Measurements from ENCODE around the gene FAAP20.

FAAP20 gene, protein sequence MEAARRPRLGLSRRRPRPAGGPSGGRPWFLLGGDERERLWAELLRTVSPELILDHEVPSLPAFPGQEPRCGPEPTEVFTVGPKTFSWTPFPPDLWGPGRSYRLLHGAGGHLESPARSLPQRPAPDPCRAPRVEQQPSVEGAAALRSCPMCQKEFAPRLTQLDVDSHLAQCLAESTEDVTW

DNA sequence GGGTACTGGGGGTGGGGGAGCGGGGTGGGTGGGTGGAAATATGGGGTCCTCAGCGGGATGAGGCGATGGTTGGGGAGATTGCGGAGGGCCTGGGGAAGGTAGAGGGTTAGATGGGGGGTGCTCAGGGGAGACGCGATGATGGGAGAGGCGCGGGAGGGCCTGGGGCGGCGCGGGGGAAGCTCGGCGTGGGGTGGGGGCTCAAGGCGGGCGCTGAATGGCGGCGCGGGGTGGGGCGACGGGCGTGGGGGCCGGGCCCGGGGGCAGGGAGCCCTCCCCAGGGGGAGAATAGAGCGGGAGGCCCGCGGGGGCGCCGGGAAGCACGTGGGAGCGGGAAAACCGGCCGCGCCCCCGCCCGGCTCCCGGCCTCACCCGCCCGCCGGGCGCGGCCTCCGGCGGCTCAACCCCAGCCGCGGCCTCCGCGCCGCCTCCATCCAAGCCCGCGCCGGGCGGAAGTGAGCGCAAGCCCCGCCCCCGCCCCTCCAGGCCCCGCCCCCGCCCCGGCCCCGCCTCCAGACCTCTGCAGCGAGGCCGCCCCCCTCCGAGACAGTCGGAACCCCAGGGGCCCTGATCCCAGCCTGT is at the start of gene FAAP20:
Gene FAAP20 (minus strand): TSS at position 454 of the 579 bp plus-strand sequence. CDS start 23 bp downstream, at position 431.
- DNase-seq (ENCODE audit: low read depth) = no peak

DNA sequence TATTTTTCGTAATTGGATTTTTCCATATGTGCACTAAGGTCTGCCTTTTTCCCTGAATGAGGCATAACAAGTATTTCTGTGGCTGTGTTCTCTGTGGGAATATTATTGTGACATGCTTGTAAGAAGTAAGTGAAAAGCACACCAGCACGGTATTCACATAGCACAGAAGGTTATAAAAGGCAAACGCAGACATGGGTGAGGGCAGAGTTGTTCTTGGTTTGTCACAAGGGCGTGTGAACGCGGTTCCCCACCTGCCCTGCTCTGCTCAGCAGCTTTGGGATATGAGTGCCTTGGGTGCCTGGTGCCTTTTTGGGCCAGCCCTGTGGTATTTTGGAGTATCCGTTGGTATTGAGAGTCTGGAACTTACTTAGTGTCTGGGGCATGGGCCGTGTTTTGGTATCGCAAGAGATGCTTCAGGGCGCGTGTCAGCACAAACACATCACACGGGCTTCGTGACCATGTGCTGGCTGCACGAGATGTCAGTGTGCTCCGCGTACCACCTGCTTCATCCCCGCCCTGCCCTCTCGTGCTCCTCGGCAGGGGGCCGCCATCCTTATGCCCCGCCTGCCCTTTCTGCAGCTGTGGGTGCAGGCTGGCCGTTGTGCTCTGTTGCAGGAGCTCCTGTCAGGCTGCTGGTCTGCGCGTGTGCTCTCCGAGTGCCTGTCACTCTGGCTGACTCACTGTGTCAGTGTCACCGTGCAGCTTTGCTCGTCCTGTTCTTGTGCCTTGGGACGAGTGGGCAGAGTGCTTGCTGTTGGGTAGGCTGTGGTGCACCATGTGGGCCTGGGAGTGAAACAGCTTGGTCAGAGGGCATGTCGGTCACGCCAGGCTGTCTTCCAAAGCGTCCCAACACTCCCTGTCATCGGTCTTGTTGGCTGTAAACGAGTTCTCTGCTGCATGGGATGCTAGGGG is 48.5 kb upstream of the FAAP20 start:
- no peak for DNase-seq (ENCODE audit: low read depth)

DNA sequence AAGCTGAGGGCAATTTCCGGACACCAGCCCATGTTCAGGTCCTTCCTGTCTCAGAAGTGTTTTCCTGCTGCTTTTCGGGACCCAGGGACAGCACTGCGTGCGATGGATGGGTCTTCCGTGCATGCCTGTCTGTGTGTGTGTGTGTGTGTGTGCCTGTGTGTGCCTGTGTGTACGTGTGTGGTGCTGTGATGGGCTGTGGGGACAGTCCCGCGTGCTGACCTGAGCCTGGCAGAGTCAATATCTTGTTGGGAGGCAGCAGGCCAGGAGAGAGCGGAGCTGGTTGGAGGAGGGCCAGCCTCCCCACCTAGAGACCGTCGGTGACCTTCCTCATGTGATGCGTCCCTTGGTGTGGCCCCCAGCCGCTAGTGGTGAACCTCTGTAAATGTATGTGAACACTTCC is 47.2 kb upstream of the FAAP20 start:
- no peak for DNase-seq (ENCODE audit: low read depth)

DNA sequence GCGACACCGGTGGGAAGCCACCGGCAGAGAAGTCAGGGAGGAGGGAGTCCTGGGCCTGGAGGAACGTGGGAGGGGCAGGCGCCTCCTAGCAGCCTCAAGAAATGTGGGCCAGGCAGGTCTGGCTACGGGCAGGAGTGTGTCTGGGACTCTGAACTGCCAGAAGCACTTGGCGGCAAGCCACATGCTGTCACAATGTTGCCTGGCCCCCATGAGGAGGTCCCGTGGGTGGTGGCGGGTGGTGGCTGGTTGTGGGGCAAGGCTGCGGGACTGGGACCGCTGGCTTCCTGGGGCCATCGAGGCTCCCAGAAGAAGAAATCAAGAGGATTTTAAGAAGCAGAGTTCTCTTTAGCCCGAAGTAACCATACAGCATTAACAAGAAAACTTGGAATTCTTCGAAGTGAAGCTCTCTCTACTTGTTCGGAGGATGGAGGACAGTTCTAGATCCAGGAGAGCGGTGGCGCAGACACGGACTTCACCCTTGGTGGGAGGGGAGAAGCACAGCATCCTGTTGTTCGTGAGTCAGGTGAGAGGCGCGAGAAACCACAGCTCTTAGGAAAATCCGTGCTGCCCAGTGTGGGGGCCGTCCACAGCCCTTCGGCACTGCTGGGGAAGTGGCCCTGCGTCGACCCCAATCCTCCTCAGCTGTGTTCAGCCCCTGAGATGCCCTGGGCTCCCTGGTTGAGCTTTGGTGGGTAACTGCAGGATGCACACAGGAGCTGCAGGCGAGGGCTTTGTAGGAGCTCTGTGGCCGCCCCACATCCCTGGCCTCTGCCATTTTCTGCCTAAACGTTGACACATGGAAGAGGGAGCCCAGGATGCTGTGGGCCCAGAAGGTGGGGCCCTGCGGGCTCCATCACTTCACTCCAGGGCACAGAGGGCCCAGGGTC is 45.9 kb upstream of the FAAP20 start:
- DNase-seq (ENCODE audit: low read depth) = no peak

DNA sequence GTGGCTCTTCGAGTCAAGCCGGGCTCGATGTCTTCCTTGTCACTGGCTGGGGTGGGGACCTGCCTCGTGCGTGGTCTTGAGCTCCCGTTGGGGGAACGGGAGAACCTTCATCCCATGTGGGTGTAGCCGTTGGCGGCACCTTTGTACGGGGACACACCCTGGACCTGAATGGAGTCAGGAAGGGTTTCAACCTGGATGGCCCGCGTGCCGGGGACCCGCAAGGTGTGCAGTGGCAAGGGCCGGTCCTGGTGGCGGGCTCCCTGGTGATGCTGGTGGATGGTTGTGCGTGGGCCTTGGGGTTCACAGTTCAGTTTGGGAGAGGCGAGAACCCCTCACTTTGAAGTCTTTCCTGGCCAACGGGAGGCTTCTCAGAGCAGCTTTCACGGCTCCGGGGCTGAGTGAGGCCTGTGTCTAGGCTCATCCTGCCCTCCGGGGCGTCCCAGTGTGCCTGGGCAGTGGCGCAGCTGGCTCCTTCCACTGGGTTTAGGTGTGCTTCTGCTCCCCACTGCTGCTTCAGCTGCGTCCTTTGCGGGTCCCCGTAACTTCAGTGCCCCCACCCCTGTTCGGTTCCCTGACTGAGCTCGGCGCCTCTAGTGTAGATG is 44.9 kb upstream of the FAAP20 start:
- DNase-seq (ENCODE audit: low read depth) = no peak

DNA sequence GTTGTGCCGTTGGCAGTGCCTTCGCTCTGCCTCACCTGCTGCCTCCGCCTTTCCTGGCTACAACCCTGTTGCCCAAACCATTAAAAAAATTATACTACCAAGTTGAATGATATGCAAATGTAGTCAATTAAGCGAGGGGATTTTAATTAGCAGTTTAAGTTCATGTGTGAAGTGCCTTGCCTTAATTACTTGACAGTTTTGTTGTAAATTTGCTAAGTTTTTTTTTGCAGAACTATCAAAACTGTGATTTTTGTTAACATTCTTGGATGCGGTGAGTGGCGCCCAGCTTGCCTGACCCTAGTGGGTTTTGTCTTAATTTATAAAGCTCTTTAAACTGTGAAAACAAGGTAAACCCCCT is 44.4 kb upstream of the FAAP20 start:
- no peak for DNase-seq (ENCODE audit: low read depth)

DNA sequence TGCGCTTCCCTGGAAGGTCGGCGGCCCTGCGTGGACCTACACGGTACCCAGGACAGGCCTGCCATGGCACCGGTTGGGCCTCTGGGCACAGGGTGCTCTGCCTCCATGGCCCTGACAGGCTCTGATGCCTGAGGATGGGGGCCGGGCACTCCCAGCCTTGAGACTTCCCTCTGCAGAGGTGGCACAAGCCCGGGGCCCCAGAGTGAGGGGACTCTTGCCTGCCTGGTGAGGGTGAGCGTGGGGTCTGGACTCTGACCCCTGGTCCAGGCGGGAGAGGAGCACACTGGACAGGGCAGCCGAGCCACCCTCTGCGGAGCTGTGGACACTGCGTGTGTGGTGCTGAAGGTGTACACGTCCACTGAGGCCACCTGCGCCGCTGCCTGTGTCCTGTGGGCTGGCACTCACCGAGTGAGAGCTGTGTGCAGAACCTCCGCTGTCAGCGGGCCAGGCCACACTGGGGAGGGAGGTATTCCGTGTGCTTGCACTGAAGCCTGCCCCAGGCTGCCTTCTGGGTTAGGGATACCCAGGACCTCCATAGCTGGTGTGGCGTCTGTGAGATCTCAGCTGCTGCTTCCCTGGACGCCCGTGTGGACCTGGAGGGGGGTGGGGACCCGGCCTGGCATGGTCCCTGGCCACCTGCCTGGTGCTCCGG is 43.9 kb upstream of the FAAP20 start:
- no peak for DNase-seq (ENCODE audit: low read depth)

DNA sequence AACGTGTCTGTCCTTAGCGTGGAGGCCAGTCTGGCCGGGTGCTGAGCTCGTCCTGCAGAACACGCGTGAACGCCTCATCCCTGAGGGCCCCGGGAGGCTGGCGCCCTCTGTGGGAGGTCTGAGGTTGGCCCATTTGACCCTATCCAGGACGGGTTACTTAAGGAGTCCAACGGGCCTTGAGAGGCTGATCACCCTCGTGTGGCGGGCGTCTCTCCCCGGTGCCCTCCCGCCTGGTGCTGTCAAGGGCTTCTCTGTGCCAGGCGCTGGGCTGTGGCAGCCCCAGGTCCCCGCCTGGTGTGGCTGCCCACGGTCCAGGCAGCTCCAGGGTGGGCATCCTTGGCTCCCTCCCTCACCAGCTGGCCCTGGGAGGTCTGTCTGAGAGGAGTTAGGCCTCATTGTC is 43.2 kb upstream of the FAAP20 start:
- DNase-seq (ENCODE audit: low read depth) = no peak

DNA sequence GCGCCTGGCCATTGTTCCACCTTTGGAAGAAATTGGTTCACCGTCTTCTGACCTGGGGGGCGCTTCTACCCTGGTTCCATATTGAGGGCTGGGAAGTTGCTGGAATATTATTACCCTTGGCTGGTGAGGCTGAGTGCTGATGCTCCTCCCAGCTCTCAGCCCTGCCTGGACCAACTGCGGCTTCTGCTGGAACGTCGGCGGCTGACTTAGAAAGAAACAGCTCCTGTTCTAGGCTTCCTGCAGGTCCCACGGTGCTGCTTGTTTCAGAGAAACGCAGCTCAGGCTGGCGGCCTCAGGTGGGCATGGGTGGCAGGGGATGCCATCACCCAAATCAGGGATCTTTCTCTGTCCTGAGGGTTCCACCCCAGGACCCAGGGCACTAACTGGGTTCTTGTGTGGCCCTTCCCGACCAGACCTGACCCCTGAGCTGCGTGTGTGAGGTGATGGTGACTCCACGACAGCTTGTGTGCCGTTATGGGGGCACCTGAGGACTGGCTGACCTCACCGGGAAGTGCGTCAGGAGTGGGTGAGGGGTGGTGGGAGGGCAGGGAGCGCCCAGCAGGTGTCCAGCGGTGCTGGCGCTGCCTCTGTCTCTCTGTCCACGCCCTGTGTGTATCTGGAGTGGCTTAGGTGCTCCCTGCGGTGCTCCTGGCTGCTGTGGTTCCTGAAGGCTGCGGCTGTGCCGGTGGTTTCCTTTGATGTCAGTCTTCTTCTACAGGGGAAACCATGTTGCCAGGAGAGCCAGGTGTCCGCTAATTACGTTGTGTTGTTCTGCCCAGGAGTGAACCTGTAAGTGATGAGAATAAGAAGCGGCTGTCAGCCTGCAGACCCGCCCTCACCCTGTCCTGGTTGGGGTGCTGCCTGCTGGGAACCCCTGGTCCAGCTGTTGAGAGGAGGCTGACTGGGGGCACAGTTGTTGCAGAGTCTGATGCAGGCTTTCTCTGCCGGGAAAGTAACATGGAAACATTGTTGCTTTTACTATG is 42.4 kb upstream of the FAAP20 start:
- no peak for DNase-seq (ENCODE audit: low read depth)

DNA sequence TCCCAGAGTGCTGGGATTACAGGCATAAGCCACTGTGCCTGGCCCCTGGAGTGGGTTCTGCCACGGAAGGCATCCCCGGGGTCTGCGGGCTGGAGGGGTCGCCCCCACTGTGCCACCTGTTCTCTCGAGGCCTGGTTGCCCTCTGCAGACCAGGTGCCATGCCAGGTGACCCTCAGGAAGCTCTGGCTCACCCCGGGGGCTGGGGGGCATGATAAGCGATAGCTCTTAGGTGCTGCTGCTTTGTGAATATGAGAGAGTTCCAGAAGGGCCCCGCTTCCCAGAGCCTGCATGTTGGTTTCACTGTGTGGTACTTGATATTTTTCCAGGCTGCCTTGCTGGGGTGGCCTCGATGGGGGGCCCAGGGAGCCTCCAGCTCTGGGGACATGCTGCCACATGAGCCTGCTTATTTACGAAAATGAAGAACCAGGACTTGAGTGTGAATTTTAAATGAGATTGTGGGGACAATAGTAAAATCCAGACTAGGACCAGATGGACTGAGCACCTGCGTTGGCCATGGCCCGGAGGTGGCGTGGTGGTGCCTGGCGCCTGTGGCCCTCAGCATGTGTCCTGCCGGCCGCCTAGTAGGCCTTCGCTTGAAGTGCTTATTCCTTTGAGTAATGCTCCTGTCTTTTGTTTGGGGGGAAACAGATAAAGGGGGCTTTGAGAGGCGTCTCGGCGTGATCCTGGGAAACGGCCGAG is 40.9 kb upstream of the FAAP20 start:
- DNase-seq (ENCODE audit: low read depth) = no peak

DNA sequence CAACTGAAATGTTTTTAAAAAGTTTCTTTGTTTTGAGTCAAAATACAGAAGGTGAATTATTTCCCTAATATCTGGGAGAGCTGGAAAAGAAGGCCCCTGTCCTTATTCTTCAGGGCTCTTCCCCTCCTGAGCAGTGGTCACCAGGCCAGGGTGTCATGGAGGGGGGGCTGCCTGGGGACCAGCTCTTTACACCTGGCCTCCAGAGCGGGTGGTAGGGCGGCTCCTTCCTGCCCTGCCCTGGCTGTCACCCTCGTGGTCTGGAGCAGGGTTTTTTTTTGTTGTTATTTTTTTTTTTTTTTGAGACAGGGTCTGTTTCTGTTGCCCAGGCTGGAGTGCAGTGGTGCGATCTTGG is 40.2 kb upstream of the FAAP20 start:
- DNase-seq (ENCODE audit: low read depth) = no peak

DNA sequence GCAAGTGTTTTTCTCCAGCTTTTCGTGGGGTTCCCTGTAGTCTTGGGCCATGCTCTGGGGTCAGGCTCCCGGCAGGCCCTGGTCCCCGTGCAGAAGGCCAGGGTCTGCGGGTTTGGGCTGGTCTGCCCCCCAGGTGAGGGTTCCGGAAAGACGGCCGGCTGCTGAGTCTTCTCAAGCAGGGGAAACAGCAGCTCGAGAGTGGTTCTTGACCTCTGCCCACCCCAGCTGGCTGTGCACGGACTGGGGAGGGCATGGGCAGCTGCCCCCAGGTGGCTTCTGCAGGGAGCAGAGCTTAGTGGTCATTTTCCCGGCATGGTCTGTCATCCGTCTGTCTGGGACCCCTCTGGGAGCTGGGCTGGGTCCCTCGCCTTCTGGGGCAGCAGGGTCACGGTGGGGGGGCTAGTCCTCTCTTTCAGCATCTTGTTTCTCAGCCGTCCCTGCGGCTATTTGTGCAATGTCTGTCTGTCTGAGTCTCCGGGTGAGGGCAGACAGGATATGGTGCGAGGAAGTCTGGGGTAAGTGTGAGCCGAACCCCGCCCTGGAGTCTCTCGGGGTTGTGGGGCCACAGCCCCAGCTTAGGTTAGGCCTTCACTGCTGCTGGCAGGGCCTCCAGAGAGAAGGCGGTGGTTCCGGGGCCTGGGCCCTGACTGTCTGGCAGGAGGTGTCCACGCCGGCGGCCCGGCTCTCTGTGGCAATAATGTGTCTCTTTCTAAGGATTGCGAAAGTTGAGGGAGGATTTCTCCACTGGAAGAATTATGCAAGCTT is 39.6 kb upstream of the FAAP20 start:
- peak; percentile 89 for DNase-seq (ENCODE audit: low read depth)

DNA sequence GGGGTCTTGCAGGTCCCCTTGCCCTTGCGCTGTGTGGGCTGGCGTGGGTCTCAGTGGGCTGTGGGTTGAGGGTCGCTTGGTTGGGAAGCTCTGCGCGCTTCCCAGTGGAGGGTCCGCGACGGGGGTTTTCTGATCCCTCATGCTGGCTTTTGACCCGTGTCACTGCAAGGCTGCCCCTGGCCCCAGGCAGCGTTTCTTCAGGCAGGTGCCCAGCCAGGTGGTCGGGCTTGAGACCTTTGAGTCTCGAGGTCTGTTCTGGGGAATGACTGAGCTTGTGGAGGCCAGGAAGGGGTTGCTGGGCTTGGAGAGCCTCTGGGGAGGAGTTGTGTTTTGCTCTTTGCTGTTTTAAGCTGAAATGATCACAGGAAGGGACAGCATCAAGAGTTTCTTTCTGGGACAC is 38.9 kb upstream of the FAAP20 start:
- DNase-seq (ENCODE audit: low read depth) = no peak

DNA sequence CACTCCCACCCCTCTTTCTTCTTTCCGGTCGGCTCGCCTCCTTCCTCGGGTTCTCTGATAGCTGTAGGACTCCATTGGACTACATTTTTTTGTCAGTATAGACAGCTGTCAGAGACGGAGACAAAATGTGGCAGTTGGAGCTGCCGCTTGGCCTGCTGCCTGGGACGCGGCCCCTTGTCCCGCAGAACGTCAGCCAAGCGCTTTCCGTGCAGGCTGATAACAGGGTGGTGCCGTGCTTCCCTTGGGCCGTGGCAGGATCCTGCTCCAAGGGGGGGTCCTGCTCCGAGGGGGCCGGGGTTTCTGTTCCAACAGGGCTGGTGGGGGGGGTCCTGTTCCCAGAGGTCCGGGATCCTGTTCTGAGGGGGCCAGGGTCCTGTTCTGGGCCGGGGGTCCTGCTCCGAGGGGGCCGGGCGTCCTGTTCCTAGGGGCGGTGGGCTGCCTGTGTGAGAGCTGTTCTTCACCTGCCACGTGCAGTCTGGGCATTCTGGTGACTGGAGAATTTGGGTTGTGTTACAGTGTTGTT is 38.4 kb upstream of the FAAP20 start:
- no peak for DNase-seq (ENCODE audit: low read depth)

DNA sequence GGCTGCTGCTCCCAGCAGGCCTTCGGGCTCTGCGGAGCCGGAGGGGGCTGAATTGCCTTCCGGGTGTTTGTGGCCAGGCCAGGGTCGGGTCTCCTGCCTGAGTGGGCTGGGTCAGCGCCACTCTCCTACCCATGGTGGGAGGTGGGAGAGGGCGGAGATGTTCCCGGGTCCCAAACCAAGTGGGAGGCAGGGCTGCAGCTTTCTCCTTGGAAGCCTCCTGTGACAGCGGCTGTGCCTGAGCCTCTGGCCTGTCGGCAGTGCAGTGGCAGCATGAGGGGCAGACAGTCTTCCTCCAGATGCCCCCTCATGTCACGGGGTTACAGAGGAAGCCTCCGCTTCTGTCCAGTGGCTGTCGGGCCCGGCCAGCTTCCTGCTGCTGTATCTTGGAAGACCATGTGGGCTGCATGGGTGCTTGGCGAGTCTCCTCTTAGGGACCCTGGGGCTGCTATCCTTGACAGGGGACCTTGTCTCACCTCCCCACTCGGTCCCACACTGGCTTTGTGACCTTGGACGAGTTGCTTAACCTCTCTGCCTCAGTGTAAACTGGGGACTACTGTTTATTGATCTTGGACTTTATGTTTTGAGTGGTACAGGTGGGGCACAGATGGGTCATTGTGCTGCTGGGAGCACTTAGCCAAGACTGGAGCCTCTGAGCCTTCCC is 37.8 kb upstream of the FAAP20 start:
- DNase-seq (ENCODE audit: low read depth) = no peak

DNA sequence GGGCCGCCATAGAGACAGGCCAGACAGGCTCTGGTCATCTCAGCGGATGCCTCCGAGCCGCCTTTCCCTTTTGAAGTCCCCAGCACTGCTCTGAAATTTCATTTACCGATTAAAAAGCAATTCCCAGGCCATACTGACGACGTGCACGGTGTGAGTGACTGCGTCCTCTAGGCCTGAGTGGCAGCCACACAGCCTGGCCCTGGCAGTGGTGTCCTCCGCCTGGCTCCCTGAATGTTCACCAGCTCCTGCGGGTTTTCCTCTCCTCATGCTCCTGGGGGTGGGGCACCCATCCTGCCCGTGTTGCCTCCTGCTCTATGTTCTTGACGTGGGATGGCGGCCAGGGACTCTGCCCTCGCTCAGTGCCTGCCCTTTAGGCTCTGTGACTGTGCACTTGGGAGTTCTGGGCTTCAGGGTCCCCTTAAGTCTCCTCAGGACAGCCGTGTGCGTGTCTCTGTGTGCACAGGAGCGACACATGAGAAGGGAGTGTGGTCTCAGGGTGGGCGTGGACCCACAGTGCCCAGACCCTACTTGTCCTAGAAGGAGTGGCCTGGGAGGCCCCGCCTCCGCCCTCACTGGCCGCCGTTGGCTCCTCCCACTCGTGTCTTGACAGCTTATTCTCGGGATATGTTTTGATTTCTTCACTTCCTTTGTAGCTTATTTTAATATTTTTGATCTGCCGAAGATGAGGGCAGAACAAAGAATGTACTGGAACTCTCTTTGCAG is 37.1 kb upstream of the FAAP20 start:
- DNase-seq (ENCODE audit: low read depth) = peak; percentile 68

DNA sequence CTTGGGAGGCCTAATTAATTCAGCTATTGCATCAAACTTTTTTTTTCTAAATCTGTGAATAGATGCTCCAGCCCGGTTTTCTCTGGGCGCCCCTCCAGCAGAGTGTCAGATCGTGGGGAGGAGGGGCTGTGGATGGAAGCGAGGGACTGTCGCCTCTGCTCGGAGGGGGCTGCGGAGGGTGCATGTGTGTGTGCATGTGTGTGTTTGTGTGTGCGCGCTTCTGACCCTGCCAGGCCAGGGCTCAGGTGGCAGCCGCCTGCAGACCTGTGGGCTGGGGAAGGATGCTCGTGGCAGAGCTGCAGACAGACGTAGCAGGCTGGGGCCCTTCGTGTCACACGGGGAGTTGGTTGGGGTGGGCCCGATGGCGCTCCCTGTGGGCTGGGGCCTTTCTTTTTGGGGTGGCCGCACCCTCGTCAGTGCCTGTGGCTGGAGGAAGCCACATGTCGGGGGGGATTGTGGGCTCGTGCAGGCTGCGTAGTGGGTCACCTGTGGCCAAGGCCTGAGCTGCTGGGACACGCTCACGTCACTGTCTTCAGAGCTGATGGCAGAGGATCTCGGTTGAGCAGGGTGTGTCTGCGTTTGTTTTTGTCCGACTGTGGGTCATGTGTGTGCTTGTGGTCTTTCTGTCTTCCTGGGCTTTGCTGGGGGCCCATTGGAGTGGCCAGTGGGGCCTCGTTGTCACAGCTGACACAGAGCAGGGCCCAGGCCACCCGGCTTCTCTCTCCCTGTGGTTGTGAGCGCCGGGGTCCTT is 36.4 kb upstream of the FAAP20 start:
- DNase-seq (ENCODE audit: low read depth) = no peak
